Fibroblast of skin of left quadriceps (primary cell): ENCODE data around the gene CFAP210.

Experiments
- DNase-seq, 2 experiments: peaks; one replicate each; pipeline ENCODE4 v3.0.0-alpha.2; 2013; ENCODE audit warnings: low read depth in 2 of 2

CFAP210 gene

DNA sequence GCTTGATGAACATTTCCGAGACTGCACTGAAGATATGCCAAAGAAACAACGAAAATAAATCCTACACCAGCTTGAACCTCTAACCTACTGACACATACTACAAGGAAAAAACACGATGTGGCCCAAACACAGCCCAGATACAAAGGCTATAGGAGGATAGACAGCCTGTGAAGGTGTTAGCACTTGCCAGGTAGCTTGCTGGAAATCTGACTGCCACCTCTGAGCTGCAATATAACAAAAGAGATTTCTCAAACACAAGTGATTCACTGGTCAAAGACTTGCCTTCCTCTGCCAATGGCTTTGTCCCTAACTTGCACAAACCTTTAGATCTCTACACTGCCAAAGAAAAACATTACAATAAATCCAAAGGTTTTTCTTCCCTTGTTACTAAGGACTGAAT lies 21.1 kb downstream of the CFAP210 start:
- no peak for DNase-seq

GRCh38 chr2:169672406-169672805 lies 21.8 kb downstream of the CFAP210 start:
- DNase-seq, result no peak

GRCh38 chr2:169670937-169671336 lies 23.3 kb downstream of the CFAP210 start:
- no peak for DNase-seq

DNA sequence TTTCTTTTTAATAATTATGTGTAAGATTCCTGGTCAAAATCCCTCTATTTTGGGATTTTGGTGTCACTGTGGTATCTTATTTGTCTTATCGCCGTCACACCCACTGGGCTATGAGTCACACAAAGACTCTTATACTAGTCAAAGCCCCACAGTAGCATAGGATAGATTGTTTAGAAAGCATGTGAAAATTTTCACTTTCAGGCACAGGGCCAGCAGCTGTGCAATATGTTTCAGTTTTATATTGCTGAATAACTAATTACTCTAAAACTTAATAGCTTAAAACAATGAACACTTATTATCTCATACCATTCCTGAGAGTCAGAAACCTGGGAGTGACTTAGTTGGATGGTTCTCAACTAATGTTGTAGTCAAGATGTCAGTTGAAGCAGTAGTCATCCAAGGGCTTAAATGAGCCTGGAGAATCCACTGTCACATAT lies 24.0 kb downstream of the CFAP210 start:
- peak; percentile 20 to 22 for DNase-seq

GRCh38 chr2:169667583-169667982 lies 26.6 kb downstream of the CFAP210 start:
- no peak for DNase-seq

- no peak for DNase-seq
These were observed 29.0 kb downstream of the CFAP210 start for GRCh38 chr2:169664978-169665930.

DNA sequence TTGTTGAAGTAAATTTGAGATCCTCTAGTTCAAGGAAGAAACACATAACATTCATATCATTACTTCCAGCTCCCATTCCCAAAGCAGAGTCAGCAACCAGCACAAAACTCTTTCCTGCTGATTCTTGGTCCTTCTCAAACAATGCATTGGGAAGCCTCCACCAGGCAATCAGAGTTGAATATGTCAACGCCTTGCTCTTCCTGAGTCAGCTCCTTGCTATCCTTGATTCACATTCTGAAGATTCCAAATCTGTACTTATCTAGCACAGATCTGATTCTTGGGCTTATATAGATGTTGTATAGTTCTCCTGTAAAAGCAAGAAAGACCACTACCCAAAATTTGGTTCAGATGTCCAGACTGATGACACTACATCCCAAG lies 29.6 kb downstream of the CFAP210 start:
- DNase-seq, result peak; percentile 26 to 28

DNA sequence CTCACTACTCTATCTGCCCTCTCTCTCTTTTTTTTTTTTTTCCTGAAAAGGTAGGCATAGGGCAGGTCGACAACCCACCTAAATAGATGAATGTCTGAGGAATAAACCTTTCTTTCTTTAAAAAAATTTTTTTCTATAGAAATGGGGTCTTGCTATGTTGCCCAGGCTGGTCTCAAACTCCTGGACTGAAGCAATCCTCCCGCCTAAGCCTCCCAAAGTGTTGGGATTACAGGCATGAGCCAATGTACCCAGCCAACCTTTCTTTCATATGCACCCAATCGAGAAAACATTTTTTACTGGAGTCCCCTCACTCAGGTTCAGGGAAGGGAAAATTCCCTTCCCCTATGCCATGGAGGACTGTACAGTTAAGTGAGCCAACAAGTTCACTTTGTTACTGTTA lies 31.0 kb downstream of the CFAP210 start:
- DNase-seq, result no peak

- no peak for DNase-seq
These were observed 31.5 kb downstream of the CFAP210 start for GRCh38 chr2:169662744-169663143.

DNA sequence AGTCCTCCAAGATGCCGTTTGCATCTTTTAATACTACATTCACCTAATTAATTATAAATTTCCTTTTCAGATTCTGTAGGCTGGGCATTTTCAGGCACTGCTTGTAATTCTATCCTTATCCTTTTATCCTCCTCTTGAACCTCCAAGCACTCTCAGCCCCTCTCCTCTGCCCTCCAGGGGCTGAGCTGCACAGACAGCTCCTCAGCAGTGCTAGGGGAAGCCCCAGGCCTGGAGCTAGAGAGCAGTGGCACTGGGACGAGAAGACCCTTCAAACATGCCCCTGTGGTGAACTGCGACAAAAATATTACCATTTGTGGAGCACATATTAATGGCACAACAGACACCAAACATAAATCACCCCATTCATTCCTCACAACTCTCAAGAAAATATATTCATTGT lies 32.9 kb downstream of the CFAP210 start:
- no peak for DNase-seq

GRCh38 chr2:169659320-169659719 lies 34.9 kb downstream of the CFAP210 start:
- no peak for DNase-seq

- no peak for DNase-seq
These were observed 35.3 kb downstream of the CFAP210 start for GRCh38 chr2:169658877-169659276.

GRCh38 chr2:169656164-169656563 lies 38.0 kb downstream of the CFAP210 start:
- DNase-seq, result no peak

DNA sequence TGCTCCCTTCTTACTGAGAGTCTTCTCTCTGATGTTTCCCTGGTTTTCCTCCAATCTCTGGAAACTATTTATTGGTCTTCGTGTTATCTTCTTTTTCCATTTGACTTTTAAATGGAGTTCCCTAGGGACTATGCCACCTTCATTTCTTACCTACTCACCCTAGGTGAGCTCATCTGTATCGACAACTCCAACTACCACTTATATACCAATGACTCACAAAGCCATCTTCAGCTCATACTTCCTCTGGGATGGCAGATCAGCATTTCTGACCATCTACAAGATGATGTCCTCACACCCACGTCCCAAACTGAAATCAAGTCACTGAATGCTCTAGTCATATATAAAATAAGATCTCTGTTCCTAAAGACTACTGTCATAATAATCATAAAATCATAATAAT lies 40.6 kb downstream of the CFAP210 start:
- no peak for DNase-seq

DNA sequence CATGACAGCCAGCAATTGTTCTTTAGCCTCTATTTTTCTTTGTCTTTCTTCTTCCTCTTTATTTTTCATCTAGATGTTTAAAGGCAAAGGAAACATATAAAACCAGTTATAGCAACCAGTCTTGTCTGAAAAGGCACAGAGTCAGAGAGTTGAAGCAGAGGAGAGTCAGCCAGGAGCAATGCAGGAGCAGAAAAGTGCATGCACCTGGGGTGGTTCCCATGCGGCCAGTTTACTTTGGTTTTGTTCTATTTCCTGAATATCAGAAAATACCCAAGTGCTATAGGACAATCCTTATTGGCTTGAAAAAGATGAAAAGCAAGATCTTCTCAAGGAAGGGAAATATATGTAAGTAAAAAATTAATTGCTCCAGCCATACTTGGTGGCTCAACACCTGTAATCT lies 44.9 kb downstream of the CFAP210 start:
- DNase-seq, result no peak

GRCh38 chr2:169647496-169647895 lies 46.7 kb downstream of the CFAP210 start:
- DNase-seq, result no peak

DNA sequence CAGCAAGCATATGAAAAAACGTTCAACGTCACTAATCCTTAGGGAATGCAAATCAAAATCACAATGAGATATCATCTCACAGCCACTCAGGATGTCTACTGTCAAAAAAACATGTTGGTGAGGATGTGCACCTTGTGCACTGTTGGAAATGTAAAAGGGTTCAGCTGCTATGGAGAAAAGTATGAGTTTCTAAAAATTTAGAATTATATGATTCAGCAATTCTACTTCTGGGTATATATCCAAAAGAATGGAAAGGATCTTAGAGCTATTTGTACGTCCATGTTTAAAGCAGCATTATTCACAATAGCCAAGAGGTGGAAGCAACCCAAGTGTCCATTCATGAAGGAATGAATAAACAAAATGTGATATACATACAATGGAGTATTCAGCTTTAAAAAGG lies 50.0 kb downstream of the CFAP210 start:
- no peak for DNase-seq

- no peak for DNase-seq
These were observed 52.7 kb downstream of the CFAP210 start for GRCh38 chr2:169641464-169641863.

DNA sequence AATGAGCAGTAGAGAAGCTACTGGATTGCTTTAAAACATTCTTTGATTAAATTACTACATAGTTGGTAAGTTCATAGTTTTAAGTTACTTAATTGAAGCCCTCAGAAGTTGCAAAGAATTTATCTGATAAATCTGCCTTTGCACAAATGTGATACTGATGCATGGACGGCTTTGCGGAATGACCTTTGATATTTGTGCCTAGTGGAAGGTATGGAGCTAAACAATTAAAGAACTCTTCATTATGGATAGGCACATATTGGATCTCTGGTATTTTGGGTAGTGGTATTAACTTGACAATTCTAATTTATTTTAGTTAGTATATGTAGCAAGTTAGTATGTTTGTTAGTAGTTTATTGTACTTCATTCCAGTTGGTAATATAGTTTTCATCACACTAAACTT lies 54.1 kb downstream of the CFAP210 start:
- no peak for DNase-seq

GRCh38 chr2:169637620-169638019 lies 56.6 kb downstream of the CFAP210 start:
- DNase-seq, result peak; percentile 85 to 87

DNA sequence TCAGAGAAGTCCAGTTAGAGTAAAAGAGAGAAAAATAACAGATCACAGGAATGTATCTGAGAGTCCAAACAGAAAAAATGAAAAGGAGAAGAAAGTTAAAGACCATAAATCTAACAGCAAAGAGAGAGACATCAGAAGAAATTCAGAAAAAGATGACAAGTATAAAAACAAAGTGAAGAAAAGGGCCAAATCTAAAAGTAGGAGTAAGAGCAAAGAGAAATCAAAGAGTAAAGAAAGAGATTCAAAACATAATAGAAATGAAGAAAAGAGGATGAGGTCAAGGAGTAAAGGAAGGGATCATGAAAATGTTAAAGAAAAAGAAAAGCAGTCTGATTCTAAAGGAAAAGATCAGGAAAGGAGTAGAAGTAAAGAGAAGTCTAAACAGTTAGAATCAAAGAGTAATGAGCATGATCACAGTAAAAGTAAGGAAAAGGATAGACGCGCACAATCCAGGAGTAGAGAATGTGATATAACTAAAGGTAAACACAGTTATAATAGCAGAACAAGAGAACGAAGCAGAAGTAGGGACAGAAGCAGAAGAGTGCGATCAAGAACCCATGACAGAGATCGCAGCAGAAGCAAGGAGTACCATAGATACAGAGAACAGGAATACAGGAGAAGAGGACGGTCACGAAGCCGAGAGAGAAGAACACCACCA lies 57.6 kb downstream of the CFAP210 start:
- no peak for DNase-seq

DNA sequence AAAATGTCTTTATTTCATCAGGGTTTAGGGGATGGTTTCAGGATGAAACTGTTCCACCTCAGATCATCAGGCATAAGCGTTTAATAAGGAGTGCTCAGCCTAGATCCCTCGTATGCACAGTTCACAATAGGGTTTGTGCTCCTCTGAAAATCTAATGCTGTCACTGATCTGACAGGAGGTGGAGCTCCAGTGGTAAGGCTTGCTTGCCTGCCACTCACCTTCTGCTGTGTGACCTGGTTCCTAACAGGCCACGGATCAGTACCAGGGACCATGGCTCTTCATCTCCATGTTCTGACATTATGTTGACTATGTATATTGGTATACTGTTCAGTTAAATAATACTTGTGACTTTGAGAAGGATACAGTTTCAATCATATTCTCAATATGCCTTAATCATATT lies 68.4 kb downstream of the CFAP210 start:
- no peak for DNase-seq

- no peak for DNase-seq
These were observed 71.0 kb downstream of the CFAP210 start for GRCh38 chr2:169623235-169623634.
